NCI-H2029 treated with DMSO at 0.1 percent for 48 hours (cell line): ENCODE results near the gene FAXDC2.

Experiments used
- DNase-seq: peaks from one replicate; lab custom pipeline; 2025; lab: John Stamatoyannopoulos, UW

Gene FAXDC2, protein sequence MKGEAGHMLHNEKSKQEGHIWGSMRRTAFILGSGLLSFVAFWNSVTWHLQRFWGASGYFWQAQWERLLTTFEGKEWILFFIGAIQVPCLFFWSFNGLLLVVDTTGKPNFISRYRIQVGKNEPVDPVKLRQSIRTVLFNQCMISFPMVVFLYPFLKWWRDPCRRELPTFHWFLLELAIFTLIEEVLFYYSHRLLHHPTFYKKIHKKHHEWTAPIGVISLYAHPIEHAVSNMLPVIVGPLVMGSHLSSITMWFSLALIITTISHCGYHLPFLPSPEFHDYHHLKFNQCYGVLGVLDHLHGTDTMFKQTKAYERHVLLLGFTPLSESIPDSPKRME

DNA sequence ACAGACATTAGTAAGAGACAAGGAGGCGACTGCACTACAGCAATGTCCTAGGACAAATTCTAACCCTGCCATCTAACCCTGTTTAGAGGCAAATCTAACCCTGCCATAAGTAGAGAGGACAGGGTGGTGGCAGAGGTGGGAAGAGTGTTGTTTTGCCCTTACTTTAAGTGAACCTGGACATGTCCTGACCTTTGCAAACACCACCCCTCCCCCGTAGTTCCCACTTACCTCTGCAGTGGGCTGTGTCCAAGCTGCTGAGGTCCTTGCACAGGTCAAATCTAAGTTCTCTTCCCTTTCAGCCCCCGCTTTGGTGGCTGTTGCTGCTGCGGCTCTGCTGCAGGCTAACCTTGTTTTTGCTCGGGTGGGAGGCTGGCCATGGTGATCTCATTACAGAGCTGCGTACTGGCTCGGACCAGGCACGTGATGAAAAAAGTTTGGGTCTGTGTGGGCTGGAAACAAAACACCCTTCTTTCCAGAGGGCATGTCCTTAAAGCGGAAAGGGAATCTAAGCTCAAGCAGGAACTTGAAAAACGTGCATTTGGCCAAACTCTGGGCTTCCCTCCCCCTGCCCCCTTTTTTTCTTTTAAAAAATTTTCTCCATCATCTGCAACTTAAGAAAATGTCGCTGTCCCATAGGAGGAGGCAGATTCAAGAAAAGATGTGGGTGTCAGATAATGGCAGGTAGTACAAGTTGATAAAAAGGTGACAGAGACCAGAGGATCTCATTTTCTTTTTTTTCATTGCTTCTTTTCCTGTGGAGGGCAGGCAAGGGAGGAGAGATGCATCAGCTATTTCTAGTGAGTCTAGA is at the start of gene FAXDC2:
FAXDC2 (minus strand) TSS at position 349 of the 808 bp plus-strand sequence. CDS start 12,425 bp downstream, outside the sequence.
- DNase-seq: no peak

DNA sequence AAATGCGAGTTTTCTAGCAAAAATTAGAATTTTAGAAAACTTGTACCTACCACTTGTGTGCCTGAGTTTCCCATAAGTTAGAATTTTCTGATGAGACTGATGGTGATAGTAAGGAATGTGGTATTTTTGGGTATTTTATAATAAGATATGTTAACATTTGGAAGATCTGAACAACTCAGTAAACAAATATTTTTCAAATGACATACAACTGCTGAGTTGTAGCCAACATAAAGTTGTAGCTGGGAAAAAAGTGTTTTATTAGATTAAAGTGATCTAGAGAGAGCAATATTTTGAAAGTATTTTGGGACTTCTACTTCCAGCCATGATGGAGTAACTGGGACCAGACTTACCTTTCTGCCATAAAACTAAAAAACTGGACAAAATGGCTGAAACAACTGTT is 49.7 kb upstream of the FAXDC2 start:
- no peak for DNase-seq

DNA sequence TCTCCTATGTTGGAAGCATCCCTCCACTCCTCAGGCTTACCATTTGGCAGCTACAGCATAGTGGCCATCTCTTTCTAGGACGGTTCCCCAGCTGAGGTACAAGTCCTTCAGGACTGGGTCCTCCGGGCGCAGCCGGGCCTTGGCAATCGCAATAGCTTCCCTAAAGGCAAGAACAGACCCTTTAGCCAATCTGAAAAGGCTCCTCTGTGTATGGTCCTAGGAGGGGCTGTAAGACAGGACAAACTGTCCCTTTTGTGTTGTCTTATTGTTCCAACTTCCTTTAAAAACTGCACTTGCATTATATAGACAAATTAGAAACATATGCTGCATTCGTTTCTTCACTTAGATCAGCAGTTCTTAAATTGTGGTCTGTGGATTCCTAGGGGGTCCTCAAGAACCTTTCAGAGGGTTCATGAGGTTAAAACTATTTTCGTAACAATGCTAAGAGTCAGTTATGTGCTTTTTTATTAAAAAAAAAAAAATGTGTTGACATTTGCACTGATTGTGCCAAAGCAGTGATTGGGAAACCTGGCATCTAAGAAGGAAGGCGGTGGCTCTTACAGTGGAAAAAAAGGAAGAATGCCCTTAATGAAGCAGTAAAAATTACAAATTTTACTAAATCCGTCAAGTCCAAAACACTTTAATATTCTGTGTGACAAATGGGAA is 48.9 kb upstream of the FAXDC2 start:
- no peak for DNase-seq

DNA sequence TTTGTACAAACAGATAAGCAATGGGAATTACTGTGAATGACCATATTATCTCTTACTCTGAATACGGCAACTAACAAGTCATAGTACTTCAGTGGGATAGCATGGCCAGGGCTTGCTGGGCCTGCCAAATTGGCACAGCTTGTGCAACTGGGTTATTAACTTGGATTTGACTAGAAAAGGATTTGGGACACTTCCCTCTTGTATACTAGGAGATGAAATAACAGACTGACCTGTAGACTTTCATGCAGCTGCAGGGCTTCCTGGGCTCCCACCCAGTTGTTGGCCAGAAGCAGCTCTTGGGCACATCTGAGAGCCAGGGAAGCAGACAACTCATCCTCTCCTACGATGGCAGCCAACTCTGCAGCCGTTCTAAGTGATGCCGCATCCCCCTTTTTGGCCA is 47.8 kb upstream of the FAXDC2 start:
- DNase-seq: no peak

DNA sequence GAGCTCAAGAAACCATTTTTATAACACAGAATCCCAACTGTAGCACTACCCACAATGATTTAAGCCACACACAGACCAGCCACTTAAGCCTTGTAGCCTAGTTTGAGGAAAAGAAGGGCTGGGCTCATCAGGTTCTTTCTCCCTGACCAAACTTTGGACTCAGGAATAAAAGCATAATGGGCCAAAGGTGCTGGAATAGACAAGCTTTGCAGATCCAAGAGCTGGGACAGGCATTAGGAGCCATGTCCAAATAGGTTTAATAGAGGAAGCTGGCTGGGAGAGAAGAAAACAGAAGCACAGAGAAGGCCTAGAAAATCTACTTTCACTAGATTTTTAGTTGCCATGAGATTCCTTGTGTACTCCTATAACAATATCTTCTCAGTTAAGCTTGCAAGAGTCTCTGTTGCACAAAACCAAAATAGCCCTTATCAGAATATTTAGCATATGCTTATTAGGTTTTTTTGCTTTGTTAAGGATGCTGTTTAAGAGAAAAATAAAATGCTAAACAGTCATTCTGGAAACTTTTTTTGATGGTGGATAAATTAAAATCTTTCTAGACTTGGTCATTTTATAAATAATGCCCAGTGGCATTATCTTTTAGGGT is 46.3 kb upstream of the FAXDC2 start:
- DNase-seq: no peak

DNA sequence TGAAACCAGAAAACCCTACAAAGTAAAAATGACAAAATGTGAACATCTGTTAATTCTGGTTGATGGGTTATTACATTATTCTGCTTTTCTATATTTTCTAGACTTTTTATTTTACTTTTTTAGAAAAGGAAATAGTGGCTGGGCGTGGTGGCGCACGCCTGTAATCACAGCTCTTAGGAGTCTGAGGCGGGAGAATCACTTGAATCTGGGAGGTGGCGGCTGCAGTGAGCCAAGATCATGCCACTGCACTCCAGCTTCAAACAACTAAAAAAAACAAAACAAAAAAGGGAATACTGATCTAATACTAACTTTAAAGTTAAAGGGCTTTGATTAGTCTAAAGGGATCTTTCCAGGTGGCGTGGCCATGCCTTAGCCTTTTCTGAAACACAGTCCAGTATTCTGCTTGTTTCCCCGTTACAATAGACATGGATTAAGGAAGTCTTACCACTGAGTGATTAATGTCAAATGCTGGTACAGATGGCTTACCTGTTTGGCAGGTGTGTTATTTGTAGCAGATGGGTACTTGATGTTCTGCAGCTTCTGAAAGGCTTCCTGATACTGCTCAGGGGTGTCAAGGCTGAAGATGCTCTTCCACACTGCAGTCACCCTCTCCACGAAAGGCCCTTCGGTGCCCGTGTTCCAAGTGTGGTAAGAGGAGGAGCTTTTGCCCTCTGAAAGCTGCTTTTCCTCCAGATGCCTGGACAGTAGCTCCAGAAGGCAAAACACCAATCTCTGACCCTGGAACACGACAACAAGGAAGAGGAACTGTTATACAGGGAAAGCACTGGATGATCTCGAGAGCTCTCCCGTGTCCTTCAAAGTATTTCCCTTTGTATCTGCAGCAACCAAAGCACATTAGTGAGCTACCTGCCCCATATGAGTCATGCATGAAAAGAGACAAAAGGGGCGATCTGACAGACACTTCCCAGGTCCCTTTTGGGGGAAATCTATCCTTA is 45.5 kb upstream of the FAXDC2 start:
- DNase-seq: no peak

DNA sequence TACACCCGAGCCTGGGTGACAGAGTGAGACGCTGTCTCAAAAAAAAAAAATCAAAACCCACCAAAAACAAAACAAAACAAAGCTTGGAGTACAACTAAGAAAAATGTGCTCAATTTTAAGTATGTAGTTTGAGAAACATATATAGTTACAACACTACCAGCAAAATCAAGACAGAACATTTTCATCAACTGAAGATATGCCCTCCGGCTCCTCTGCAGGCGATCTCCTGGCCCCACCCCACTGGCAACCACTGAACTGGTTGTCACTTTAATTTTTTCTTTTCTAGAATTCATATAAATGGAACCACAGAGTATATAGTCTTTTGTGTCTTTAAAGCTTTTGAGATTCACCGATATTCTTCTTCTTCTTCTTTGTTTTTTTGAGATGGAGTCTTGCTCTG is 43.0 kb upstream of the FAXDC2 start:
- DNase-seq: no peak

DNA sequence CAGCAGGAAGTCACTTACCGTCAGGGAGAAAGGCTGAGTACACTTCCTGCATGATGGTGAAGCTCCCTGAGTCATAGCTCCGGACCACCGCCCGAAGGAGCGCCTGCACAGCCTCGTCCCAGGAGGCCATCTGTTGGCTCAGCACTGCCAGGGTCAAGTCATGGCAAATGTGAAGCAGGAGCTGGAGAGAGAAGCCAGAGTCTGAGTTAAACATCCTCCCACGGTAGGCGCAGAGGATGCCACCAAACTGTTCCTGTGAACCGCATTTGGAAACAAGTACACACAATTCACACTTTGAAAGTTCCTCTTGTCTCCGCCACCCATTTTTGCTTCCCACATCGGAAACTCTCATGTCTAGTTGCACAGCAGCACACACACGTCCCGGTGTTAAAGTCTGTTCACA is 42.0 kb upstream of the FAXDC2 start:
- no peak for DNase-seq

DNA sequence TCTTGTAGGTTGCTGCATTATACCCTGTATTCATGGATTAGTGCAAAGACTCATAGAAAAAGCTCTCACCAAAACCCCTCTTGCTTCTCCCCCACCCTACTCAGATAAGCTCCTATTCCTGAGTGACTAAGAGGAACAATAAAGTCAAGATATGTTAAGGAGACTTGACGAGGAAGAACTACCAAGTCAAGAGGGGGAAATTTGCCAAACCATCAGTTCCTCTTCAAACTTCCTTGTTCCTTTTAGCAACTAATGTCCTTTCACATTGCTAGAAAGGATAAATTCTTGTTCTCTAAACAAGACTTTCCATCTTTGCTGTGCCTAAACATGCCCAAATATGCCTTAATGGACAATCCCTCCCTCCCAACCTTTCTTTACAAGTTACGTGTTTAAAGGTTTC is 35.0 kb upstream of the FAXDC2 start:
- no peak for DNase-seq

DNA sequence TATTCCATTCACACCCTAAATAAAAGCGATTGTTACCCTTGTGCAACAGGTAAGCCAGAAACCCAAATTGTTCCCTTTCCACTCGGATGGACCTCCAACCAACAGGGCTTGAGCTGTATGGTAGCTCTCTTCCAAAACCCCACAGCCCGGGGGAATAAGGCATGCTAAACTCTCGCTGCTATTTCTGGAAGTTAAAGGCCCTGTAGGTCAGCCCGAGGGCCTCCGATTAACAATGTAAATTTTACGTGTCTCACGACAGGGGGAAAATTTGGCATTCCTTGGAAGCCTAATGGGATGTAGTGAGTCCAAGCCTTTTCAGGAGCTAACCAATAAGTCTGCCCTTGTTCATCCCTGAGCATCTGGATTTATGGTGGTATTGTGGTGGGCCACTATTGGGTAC is 34.0 kb upstream of the FAXDC2 start:
- no peak for DNase-seq

DNA sequence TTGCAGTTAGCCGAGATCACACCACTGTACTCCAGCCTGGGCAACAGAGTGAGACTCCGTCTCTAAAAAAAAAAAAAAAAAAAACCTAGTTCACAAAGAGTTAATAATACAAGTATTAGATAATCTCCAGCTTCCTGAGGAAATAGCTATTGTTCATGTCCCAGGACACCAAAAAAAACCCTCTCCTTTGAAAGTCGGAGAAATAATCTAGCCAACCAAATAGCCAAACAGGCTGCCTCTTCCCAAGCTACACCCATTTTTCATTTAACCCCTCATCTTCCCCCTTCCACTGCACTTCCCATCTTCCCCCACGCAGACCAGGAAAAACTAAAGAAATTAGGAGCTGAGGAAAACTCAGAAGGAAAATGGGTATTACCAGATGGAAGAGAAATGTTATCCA is 31.6 kb upstream of the FAXDC2 start:
- DNase-seq: no peak

DNA sequence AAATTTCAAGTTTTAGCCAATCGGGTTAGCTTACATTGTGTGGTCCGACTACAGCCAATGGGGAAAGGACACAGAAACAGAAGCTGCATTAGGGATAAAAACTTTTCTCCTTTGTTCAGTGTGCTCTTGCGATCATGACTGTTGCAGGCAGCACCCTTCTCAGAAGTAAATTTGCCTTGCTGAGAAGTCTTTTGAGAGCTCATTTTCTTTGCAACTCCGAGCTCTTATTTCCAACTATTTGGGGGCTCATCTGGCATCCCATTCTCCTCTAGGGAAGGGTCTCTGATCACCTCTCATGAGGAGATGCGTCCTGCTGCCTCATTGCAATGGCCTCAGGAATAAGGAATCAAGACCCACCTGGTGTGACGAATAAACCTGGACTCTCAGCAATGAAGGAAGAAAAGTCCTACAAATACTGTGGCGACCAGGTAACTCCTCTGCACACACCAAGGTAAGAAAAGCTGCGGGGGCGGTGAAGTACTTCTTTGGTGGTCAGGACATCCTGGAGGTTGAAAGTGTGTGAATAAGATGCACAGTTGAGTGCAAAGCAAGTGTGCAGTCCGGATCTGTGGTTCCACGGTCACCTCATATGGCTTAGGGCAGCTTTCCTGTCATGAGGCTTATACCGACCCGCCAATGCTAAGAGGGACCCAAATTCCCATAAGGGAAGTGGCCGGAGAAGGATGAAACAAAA is 28.4 kb upstream of the FAXDC2 start:
- no peak for DNase-seq

DNA sequence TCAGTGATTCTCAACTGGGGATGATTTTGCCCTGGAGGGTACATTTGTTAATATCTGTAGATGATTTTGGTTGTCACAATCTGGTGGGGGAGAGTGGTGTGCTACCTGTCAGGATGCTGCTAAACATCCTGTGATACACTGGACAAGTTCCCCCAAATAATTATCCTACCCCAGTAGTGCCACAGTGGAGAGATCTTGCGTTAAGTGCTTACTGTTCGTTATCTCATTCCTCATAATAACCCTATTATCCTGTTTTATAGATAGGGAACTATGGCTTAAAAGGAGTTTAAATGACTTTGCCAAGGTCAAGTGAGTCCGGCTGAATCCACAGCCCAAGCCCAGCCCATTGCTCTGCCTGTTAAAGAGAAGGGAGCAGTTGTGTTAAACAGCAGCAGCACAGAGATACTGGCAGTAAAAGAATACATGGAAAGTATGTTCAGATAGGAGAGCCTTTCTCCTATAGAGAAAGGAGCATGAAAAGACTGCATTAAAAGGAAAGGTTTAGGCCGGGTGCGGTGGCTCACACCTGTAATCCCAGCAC is 23.5 kb upstream of the FAXDC2 start:
- no peak for DNase-seq

DNA sequence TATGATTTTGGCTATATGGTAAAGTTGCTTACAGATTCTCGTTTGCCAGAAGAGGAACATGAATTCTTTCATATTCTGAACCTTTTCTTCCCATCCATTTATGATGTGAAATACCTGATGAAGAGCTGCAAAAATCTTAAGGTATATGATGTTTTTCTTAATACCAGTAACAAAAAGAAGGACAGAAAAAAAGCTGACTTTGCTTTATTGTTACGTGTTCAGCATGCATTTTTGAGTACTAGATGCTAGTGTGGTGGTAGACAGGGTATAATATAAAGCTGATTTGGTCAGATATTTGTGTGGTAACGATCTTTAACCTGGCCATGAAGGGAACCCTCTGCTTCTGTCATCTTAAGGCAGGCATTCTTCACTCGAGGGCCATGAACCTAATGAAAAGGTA is 21.3 kb upstream of the FAXDC2 start:
- DNase-seq: no peak

DNA sequence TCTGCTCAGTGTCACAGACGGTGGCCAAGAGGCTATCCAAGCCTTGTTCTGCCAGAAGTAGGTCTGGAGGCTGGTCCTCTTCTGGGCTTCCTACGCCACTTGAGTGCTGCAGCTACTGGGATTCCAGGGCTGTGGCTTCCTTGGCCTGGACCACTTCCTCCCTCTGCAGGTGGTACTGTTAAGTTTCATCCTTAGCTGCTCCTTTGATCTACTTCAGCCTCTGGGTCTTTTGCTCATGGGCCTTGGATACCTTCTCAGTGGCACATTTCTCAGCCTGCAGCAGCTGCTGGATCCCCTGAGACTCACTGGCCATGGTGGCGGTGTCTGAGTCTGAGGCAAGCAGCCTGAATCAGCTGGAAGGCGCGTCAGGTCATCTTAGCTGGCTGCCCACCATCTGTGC is 18.3 kb upstream of the FAXDC2 start:
- no peak for DNase-seq

DNA sequence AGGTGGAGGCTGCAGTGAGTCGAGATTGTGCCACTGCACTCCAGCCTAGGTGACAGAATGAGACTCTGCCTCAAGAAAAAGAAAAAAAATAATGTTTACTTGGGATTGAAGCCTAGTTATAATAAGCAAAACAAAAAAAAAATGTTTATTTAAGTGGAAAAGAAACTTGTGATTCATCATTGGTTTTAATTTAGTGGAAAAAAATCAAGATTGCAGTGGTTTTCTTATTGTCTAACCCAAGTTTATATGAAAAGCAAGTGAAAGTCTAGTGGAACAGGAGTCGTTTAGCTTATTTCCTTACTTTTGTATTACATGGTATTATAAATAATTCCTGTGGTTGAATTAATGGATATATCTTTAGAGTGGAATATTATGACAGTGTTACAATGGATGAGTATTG is 16.4 kb upstream of the FAXDC2 start:
- no peak for DNase-seq

DNA sequence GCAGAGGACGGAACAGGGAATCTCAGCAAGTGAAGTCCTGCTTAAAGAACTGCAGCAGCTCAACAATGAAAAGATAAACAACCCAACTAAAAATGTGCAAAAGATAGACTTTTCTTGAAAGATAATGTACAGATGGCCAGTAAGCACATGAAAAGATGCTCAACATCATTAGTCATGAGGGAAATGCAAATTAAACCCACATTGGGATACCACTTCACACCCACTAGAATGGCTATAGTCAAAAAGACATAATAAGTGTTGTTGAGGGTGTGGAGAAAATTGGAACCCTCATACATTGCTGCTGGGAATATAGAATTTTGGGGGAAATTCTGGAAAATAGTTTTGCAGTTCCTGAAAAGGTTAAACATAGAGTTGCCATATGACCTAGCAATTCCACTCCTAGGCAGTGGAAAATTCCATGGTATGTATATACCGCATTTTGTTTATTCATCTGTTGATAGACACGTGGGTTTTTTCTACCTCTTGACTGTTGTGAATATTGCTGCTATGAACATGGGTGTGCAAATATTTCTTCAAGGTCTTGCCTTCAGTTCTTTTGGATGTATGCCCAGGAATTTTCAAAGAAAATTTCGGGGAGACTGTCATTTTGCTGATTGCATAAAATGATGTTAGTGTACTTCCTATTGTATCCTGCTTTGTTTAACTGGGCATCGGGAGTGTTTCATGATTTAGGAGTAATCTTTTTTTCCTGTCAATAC is 15.2 kb upstream of the FAXDC2 start:
- no peak for DNase-seq

DNA sequence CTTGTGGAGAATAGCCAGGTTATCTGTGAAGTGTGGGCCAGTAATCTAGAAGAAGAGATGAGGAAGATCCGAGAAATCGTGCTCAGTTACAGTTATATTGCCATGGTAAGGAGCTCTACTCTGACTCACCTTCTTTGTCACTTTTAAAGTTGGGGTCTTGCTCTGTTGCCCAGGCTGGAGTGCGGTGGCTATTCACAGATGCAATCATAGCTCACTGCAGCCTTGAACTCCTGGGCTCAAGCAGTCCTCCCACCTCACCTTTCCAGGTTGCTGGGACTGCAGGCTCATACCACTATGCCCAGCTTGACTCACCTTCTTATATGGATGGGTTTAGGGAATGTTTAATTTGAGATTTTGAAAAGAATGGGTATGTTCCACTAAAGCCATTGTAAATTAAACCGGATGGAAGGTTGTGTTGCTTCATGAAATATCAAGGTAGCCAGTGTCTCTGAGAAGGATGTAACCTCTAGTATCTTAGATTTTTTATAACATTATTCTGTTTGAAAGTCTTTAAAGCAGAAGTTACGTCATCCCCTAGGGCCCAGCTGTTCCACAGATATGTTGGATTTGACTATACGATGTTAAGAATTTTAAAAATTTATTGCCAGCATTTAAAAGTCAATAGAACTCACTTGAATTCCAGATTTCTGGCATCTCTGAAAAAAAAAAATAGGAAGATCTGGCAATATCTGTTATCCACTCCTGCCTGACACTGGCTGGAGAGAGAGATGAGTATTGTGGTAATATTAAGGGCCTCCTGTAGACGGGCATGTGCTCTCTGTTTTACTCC is 13.1 kb upstream of the FAXDC2 start:
- DNase-seq: no peak

DNA sequence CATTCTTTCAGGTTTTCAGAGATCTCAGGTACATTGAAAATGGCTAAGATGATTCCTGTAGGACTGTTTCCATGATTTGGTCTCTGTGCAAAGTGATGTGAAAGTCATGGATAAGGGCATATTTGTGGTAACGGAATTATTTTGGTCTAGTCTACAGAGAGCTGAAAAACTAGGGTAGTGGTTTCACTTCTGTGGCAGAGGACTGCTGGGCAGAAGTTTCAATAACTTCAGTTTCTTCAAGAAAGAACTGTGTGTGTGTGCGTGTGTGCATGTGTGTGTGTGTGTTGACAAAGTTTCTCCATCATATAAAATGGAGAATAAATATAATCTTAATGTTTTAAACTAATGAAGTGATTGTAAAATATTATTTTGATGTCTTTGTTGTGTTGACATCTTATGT is 12.4 kb upstream of the FAXDC2 start:
- no peak for DNase-seq
